Stimulated activated CD8-positive, alpha-beta memory T cell treated with anti-CD3 and anti-CD28 coated beads, Interleukin-15, amount 100 ng/mL, for 48 hours (primary cell): ENCODE measurements around the gene CD109.
A peak's percentile ranks its signal among the peaks of the same experiment; 100 is the strongest.

Experiments used
- DNase-seq, 2 donors: peaks; one replicate each; pipeline ENCODE4 v3.0.0-alpha.2; 2020; ENCODE audit warnings: low read depth in 2 of 2

CD109 gene

GRCh38 chr6:73727114-73727513 is 31.1 kb downstream of the CD109 start:
- no peak for DNase-seq

DNA sequence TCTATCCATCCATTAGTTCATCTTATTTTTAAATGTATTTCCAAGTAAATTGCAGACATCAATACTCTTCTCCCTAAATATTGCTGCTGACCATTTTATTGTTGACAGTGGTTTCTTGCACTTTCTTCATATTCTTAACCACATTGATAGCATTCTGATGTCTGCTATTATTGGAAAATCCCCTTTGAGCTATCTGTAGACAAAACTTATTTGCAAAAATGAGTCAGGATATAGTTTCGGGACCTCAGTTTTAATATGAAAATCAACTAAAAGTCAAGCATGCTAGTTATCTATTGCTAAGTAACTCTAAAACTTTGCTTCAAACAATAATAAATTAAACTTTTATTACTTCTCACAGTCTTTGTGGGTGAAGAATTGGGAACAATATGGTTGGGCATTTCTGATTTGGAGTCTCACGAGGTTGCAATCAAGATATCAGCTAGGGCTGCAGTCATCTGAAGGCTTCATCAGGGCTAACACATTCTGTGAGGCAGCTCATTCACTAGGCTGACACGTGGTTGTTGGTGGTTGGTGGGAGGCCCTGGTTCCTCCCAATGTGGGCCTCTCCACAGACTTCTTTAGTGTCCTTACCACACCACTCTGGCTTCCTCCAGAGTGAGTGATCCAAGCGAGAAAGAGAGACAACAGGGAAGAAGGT is 32.7 kb downstream of the CD109 start:
- peak; percentile 42 to 46 for DNase-seq

GRCh38 chr6:73731285-73731684 is 35.3 kb downstream of the CD109 start:
- DNase-seq = no peak

DNA sequence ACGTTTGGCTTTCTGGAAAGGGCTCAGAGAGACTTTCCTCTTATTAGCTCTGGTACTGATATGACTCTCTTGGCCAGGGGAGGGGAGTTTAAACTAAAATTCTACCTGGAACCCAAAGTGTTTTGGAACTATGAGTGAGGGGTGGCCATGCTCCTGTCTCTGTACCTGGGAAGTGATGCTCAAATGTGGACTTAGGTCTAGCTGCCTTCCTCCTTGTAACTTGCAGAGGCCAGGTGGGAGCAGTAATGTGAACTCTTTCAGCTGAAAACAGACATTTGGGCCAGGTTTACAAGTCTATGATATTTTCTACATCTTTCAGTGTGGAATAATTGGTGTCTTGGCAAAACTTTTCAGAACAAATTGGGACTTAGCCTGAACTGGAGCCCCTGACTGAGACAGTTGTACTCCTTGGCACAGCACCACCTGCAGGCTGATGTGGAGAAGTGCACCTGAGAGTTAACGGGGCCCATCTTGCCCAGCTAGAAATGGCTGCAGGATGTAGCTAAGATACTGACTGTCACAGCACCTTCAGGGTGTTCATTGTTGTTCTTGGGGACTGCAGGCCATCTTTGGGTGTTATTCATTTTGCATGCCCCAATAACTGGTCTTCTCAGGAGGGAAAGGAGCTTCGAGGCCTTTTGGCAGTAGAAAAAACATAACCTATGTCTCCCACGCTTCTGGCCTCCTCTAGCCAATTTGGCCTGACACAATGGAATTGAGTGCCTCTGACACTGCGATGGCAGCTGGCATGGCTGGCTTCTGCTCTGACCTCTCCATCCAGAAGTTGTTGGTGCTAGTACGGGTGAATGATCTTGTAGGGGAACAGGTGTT is 37.1 kb downstream of the CD109 start:
- DNase-seq = peak; percentile 36 to 45

DNA sequence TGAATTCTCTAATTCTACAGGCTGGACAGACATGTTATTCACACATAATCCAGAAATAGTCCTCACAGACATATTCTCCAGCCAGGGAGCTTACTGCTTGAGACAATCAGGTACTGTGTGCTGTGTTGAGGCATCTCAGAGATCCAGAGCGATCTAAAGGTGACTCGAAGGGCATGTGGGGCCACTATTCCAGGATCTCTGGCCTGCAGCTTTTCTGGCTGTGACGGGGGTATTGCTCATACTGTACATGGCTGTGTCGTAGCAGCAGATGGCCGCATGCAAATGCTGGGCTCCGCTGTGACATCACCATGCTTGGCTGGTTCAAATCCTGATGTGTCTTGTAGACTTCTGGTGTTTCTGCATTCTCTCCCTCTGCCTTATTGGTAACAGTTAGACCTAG is 37.8 kb downstream of the CD109 start:
- DNase-seq = no peak

DNA sequence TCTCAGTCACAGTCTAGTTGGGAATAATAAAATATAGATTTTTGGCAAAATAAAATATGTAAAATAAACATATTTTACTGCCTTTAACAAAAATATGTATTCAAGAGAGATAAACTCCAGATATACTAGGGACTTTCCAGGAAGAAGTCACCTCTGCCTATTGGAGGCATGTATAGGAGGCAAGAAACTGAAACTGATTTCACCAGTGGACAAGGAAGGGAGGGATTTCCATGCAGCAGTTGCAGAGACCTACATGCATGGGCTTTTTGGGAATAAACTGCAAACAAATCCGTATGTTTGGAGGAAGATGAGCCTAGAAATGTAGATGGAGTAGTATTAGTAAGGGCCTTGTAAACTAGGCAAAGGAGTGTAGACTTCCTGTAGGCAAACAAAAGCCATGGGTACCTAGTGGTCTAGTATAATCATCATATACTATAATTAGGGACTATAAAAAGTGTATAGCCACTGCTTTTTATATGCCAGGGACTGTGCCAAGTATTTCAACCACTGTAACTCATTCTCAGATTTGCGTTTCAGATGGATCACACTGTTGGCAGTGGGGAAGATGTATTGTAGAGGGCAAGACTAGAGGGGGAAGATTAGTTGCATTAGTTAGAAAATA is 38.9 kb downstream of the CD109 start:
- DNase-seq = no peak

GRCh38 chr6:73738367-73739028 is 42.5 kb downstream of the CD109 start:
- no peak for DNase-seq

DNA sequence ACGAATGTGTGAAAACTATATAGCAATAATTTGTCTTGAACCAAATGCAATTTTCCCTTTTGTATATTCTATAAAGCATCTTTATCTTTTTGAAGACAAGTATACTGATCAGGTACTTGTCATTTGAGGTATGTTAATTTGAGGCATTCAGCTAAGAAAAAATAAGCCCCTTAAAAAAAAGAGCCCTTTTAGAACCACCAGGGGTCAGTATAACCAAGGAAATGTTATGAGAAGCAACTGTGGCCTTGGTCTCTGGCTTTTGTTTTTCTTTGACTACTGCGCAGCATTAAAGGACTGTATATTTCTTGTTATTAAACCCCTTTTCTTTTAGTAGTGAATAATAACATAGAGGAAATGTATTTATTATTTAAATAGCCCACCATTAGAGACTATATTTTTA is 43.1 kb downstream of the CD109 start:
- no peak for DNase-seq

DNA sequence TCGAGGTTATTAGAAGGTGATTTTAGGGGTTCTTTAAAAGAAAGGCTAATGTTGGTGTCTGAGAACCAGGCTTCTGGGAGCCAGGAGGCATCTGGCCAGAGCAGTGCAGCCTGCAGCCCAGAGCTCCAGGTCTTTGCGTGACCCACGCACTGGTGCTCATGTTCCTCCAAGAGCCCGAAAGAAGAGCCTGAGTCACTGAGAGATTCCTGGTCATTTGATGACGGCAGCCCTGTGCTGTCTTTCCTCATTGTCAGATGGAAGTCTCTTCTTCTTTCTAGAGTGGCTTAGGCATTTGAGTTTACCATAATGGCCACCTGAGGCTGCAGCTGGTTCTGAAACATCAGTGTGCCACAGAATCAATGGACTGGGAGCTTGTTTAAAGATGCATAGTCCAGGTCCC is 46.4 kb downstream of the CD109 start:
- DNase-seq = no peak

DNA sequence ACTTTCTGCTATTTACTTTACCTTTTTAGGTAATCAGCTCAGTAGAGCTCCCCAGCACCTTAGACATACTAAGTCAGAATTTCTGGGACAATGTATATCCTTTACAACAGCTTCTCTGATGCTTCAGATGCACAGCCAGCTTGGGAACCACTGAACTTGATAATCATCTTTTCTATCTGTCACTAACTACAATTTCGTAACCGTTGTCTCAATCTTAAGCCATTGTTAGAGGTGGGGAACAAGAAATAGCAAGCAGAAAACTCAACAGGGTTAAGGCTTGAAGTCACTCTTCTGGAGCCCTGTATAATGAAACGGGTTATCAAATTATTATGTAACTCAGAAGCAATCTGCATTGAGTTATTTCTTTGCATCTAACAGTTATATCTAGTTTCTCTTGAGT is 47.1 kb downstream of the CD109 start:
- no peak for DNase-seq

- no peak for DNase-seq
Observed at GRCh38 chr6:73743556-73743955, 47.6 kb downstream of the CD109 start.

DNA sequence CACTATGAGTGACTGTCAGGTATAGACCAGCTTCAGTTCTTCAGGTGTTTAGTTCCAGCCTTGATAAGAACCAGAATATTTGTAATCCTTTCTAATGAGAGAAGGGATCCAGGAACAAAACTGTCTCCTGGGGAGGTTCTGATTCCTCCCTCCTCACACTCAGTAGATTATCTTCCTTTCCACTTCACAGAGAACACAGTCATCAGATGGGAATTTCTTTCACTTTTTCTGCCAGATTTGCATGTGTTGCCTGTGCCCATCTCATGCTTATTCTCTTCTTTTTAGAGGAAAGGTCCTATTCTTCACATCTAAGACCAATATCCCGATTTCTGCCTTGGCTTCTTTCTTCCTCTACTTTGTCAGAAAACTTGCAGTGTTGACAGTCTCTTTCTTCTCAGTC is 50.8 kb downstream of the CD109 start:
- no peak for DNase-seq

DNA sequence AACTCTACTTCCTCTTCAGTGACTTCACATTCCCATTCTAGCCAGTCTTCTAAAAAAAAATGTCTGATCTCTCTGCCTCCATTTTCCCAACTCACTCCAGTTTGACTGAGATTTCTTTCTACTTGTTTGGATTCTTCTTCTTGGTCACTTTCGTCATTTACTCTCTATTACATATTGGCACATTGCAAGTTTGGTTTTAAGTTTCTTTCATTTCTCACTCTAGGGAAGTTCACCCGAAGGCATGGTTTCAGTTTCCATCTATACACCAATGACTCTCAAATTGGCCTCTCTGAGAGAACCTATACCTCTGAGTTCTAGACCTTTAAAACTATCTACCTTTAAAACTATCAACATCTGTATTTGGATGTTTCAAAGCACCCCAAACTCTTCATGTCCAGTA is 51.3 kb downstream of the CD109 start:
- DNase-seq = no peak

- DNase-seq = no peak
Observed at GRCh38 chr6:73752943-73753342, 56.9 kb downstream of the CD109 start.

GRCh38 chr6:73766040-73766439 is 70.0 kb downstream of the CD109 start:
- DNase-seq = no peak

DNA sequence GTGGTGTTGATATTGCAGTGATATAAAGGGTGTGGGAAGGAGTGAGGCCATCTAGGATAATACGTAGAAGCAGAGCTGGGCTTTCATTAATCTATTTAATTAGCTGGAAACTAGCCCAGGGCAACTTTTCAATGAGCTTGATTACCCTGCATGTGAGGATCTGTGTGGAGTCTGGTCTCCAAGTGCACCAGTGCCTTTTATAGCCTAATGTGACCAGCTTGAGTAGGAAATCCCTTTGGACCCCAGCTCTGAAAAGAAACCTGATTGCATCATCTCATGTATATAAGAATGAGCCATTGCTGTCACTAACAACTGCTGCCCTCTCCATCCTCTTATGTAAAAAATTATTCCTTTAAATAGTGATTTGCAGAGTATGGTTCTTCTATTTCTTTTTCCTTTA is 72.6 kb downstream of the CD109 start:
- no peak for DNase-seq

GRCh38 chr6:73769976-73770375 is 74.0 kb downstream of the CD109 start:
- DNase-seq = no peak

GRCh38 chr6:73774311-73774774 is 78.3 kb downstream of the CD109 start:
- DNase-seq = no peak

DNA sequence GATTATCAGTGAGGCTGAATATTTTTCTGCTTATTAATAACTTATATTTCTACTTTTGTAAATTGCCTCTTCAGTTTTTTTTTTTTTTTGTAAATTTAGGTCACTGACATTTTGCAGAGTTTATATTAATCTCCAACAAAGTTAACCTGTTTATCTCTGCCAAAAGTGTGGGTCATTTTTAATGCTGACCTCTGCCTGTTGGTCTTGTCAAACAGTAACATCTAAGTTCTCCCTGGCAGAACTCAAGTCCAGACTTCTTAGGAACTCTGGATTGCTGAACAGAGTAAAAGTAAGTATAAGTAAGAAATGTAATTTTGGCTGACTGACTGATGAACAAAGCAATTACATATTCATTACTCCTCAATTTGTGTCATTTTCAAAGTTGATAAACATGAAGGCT is 83.9 kb downstream of the CD109 start:
- no peak for DNase-seq

DNA sequence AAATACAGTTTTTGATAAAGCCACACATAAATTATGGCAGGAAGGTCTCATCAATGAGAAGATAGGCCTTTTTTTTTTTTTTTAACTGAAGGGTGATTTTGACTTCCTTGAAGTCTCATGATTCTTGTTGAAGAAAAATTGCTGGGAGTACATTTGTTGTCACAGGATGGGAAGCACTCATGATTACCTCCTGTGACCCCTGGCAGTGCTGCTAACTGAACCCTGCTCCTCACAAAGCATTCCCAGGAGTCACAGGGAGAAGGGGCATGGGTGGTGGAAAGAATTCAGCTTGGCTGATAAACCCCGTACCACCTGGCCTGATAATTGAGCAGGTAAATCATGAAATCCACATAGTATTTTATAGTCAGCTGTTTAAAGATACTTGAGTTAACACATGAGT is 86.9 kb downstream of the CD109 start:
- DNase-seq = no peak

- DNase-seq = no peak
Observed at GRCh38 chr6:73784726-73785505, 88.9 kb downstream of the CD109 start.

GRCh38 chr6:73790574-73790973 is 94.6 kb downstream of the CD109 start:
- no peak for DNase-seq
